BJ (cell line): Measurements from ENCODE around the gene ZBTB20. TPM values are rescaled to one million over a fixed set of nuclear protein-coding genes. Genes with fewer than 3 reads are reported as not detected.

Experiments
- CTCF ChIA-PET: fragments of 350-600 bp; formaldehyde crosslinking; extraction: SDS; loops from one replicate; lab custom pipeline; 2021; ENCODE audit warnings: antibody characterized with exemption, inconsistent platforms; lab: Yijun Ruan, JAX
- POLR2A ChIA-PET: fragments of 300-600 bp; sonication (Branson Sonifier 250); formaldehyde crosslinking; extraction: SDS; loops from one replicate; lab custom pipeline; 2021; ENCODE audit warnings: antibody characterized with exemption; lab: Charles Lee
- DNase-seq: peaks from one replicate; pipeline ENCODE4 v3.0.0-alpha.2; 2011; ENCODE audit warnings: low read depth
- H3K27me3 ChIP-seq: 2 replicates; pipeline ENCODE4 v1.6.0; 2011; ENCODE audit warnings: low read length; ENCODE audit not compliant: control insufficient read depth, insufficient read depth
- H3K36me3 ChIP-seq: 2 replicates; pipeline ENCODE4 v1.5.1; 2011; ENCODE audit warnings: low read length; ENCODE audit not compliant: control insufficient read depth, insufficient read depth
- H3K4me3 ChIP-seq: 2 replicates; pipeline ENCODE4 v1.5.1; 2011; ENCODE audit warnings: low read depth, mild to moderate bottlenecking, control low read depth, low read length
- polyA plus RNA-seq: library from polyadenylated mRNA; depleted of rRNA; stranded (reverse); fragments of >200 nt; gene quantifications from 2 replicates; pipeline ENCODE4 v1.2.3, GENCODE V29; 2011
- TF ChIP-seq, protein P1 (sequence below): IDR thresholded peaks from 2 replicates; pipeline ENCODE4 v1.5.1; 2011; ENCODE audit warnings: low read depth, mild to moderate bottlenecking, control low read depth, inconsistent platforms, low read length, moderate library complexity; ENCODE audit not compliant: insufficient read depth

The ZBTB20 gene
- polyA plus RNA-seq, 1 experiment, result 6.0 TPM

- ChIA-PET CTCF (interaction anchor here (1.2 kb wide), 1 partner anchor 27 kb away, joined by 6 read pairs; no protein-coding TSS in a partner anchor), POLR2A (interaction anchor here (0.6 kb wide), 1 partner anchor 71 kb away, joined by 3 read pairs; no protein-coding TSS in a partner anchor)
- H3K36me3 ChIP-seq, result no peaks in the 10 kb centered on the region
- no peak overlapping the region for H3K4me3 ChIP-seq
- TF ChIP-seq, protein P1, sequence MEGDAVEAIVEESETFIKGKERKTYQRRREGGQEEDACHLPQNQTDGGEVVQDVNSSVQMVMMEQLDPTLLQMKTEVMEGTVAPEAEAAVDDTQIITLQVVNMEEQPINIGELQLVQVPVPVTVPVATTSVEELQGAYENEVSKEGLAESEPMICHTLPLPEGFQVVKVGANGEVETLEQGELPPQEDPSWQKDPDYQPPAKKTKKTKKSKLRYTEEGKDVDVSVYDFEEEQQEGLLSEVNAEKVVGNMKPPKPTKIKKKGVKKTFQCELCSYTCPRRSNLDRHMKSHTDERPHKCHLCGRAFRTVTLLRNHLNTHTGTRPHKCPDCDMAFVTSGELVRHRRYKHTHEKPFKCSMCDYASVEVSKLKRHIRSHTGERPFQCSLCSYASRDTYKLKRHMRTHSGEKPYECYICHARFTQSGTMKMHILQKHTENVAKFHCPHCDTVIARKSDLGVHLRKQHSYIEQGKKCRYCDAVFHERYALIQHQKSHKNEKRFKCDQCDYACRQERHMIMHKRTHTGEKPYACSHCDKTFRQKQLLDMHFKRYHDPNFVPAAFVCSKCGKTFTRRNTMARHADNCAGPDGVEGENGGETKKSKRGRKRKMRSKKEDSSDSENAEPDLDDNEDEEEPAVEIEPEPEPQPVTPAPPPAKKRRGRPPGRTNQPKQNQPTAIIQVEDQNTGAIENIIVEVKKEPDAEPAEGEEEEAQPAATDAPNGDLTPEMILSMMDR, result no peak
- no peak for DNase-seq
- no peaks in the 10 kb centered on the region for H3K27me3 ChIP-seq
Observed at GRCh38 chr3:114318295-114318694, 828.8 kb downstream of the ZBTB20 start.

DNA sequence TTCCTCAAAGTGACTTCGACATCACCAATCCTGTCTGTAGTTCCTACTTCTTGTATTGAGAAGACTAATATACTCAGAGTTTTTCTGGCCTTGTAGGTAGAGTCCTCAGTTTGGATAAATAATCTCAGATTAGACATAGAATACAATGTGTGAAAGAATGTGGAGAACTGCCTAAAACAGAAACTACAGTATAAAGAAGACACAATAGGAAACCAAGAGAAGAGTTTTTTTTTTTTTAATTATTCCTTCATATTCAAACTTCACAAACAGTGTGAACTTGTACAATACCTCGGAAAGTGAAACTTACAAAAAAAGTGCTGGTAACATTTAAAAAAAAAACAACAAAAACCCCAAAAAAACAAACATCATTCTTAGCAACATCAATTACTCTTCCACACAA, 832.8 kb downstream of the ZBTB20 start:
- DNase-seq, result no peak
- no peak overlapping the region for H3K4me3 ChIP-seq
- TF ChIP-seq, protein P1, result no peak
- no peaks in the 10 kb centered on the region for H3K27me3 ChIP-seq
- ChIA-PET CTCF (no interaction called here), POLR2A (no interaction called here)
- no peaks in the 10 kb centered on the region for H3K36me3 ChIP-seq

GRCh38 chr3:114313426-114313825, 833.7 kb downstream of the ZBTB20 start:
- TF ChIP-seq, protein P1, result no peak
- H3K4me3 ChIP-seq, result no peak overlapping the region
- H3K36me3 ChIP-seq, result no peaks in the 10 kb centered on the region
- ChIA-PET POLR2A (no interaction called here), CTCF (interaction anchor here (1.1 kb wide), 1 partner anchor 15 kb away, joined by 3 read pairs; no protein-coding TSS in a partner anchor)
- no peaks in the 10 kb centered on the region for H3K27me3 ChIP-seq
- no peak for DNase-seq

DNA sequence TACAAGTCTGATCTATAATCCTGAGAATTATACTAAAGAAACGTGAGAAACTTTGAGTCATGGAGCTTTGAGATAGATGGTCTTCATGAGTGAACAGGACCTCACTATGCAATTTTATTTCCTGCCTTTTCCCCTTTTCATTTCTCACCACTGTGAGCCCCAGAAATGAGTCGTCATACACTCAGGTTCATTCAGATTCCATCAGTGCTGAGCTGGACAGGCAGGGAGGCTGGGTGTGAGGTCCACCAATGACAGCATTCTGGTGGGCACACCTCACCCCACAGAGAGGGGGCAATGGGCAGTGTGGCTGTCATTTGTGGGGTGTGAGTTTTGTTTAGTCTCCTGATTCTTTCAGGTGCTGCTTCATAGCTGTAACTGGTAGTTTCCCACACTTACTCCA, 836.4 kb downstream of the ZBTB20 start:
- TF ChIP-seq, protein P1, result no peak
- no peaks in the 10 kb centered on the region for H3K36me3 ChIP-seq
- CTCF ChIA-PET, result interaction anchor here (0.6 to 1.5 kb wide), 4 partner anchors 11 to 27 kb away, joined by 3 to 6 read pairs (median 4); no protein-coding TSS in a partner anchor

GRCh38 chr3:114308830-114309229, 838.3 kb downstream of the ZBTB20 start:
- Histone ChIP-seq H3K27me3 (no peaks in the 10 kb centered on the region), H3K4me3 (no peak overlapping the region), H3K36me3 (no peaks in the 10 kb centered on the region)
- DNase-seq, result no peak
- TF ChIP-seq, protein P1, result no peak
- POLR2A ChIA-PET, result no interaction called here
- CTCF ChIA-PET, result no interaction called here

More for the DNA sequence above, 836.4 kb downstream of the ZBTB20 start:
- H3K27me3 ChIP-seq, result no peaks in the 10 kb centered on the region
- POLR2A ChIA-PET, result no interaction called here
- no peak overlapping the region for H3K4me3 ChIP-seq
- DNase-seq, result no peak
